NCI-H2107 (cell line): ENCODE results near the gene DCAF7.

ENCODE experiments used
- DNase-seq: peaks from one replicate; lab custom pipeline; 2025; lab: John Stamatoyannopoulos, UW

Gene DCAF7

GRCh38 chr17:63544467-63545301 is 5.6 kb upstream of the DCAF7 start:
- DNase-seq: no peak

- no peak for DNase-seq
These were observed 3.8 kb upstream of the DCAF7 start for GRCh38 chr17:63546308-63547082.

- DNase-seq: no peak
These were observed 3.2 kb upstream of the DCAF7 start for GRCh38 chr17:63547083-63547523.

GRCh38 chr17:63549289-63549945 is 860 bp upstream of the DCAF7 start:
- no peak for DNase-seq

GRCh38 chr17:63550817-63551639 is 751 bp downstream of the DCAF7 start:
- peak; percentile 10 for DNase-seq

GRCh38 chr17:63552211-63552610 is 1.9 kb downstream of the DCAF7 start:
- DNase-seq: no peak

- DNase-seq: no peak
These were observed 5.4 kb downstream of the DCAF7 start for GRCh38 chr17:63555500-63556156.

GRCh38 chr17:63557416-63557815 is 7.1 kb downstream of the DCAF7 start:
- no peak for DNase-seq

- no peak for DNase-seq
These were observed 8.2 kb downstream of the DCAF7 start for GRCh38 chr17:63558441-63558840.

GRCh38 chr17:63561819-63562218 is 11.5 kb downstream of the DCAF7 start:
- DNase-seq: no peak

- DNase-seq: no peak
These were observed 13.1 kb downstream of the DCAF7 start for GRCh38 chr17:63563339-63563738.

GRCh38 chr17:63564562-63564961 is 14.3 kb downstream of the DCAF7 start:
- DNase-seq: no peak

- no peak for DNase-seq
These were observed 17.0 kb downstream of the DCAF7 start for GRCh38 chr17:63567229-63567628.

GRCh38 chr17:63568563-63568962 is 18.3 kb downstream of the DCAF7 start:
- DNase-seq: no peak

GRCh38 chr17:63571632-63572310 is 21.5 kb downstream of the DCAF7 start:
- no peak for DNase-seq

- DNase-seq: no peak
These were observed 23.4 kb downstream of the DCAF7 start for GRCh38 chr17:63573634-63574033.

- no peak for DNase-seq
These were observed 27.9 kb downstream of the DCAF7 start for GRCh38 chr17:63578027-63578768.

GRCh38 chr17:63578769-63579111 is 28.5 kb downstream of the DCAF7 start:
- no peak for DNase-seq

- no peak for DNase-seq
These were observed 29.4 kb downstream of the DCAF7 start for GRCh38 chr17:63579633-63580032.

GRCh38 chr17:63587770-63588169 is 37.5 kb downstream of the DCAF7 start:
- DNase-seq: no peak
